Skeletal muscle satellite cell (primary cell): Measurements from ENCODE around the gene IQCH.

ENCODE experiments used
- H3K27me3 ChIP-seq: 2 replicates; pipeline ENCODE4 v1.7.0; 2013; ENCODE audit warnings: low read length; ENCODE audit not compliant: control insufficient read depth, insufficient read depth
- H3K36me3 ChIP-seq: 2 replicates; pipeline ENCODE4 v1.7.0; 2013; ENCODE audit warnings: mild to moderate bottlenecking, control low read depth, low read length; ENCODE audit not compliant: insufficient read depth
- H3K4me1 ChIP-seq: 2 replicates; pipeline ENCODE4 v1.7.0; 2013; ENCODE audit warnings: low read length; ENCODE audit not compliant: control insufficient read depth, insufficient read depth
- H3K4me2 ChIP-seq: 2 replicates; pipeline ENCODE4 v1.7.0; 2013; ENCODE audit warnings: mild to moderate bottlenecking, low read length
- H3K4me3 ChIP-seq: 2 replicates; pipeline ENCODE4 v1.7.0; 2013; ENCODE audit warnings: low read length
- H3K9ac ChIP-seq: 2 replicates; pipeline ENCODE4 v1.7.0; 2013; ENCODE audit warnings: mild to moderate bottlenecking, low read depth, low read length, moderate library complexity
- H3K9me3 ChIP-seq: replicated peaks from 2 replicates; pipeline ENCODE4 v1.7.0; 2013; ENCODE audit warnings: mild to moderate bottlenecking, control low read depth, low read length

The IQCH gene

GRCh38 chr15:67548862-67549651 is 294.5 kb downstream of the IQCH start:
- Histone ChIP-seq H3K27me3 (no peaks in the 10 kb centered on the region), H3K4me1 (peaks cover 15% of the 10 kb centered on the region), H3K9me3 (no peaks in the 10 kb centered on the region), H3K4me3 (no peak overlapping the region), H3K4me2 (peak overlapping the region; percentile 30), H3K36me3 (peaks cover 2% of the 10 kb centered on the region), H3K9ac (no peak overlapping the region)

- H3K4me1 ChIP-seq = peaks cover 15% of the 10 kb centered on the region
- H3K4me2 ChIP-seq = no peak overlapping the region
- no peaks in the 10 kb centered on the region for H3K27me3 ChIP-seq
- H3K9ac ChIP-seq = no peak overlapping the region
- H3K9me3 ChIP-seq = no peaks in the 10 kb centered on the region
- peaks cover 2% of the 10 kb centered on the region for H3K36me3 ChIP-seq
- H3K4me3 ChIP-seq = no peak overlapping the region
These were observed 295.1 kb downstream of the IQCH start for GRCh38 chr15:67549736-67550135.

- no peak overlapping the region for H3K9ac ChIP-seq
- H3K4me3 ChIP-seq = no peak overlapping the region
- H3K4me2 ChIP-seq = no peak overlapping the region
- H3K27me3 ChIP-seq = no peaks in the 10 kb centered on the region
- no peaks in the 10 kb centered on the region for H3K9me3 ChIP-seq
- peaks cover 15% of the 10 kb centered on the region for H3K4me1 ChIP-seq
- H3K36me3 ChIP-seq = no peaks in the 10 kb centered on the region
These were observed 295.9 kb downstream of the IQCH start for GRCh38 chr15:67550522-67550921.

GRCh38 chr15:67551207-67551743 is 296.7 kb downstream of the IQCH start:
- Histone ChIP-seq H3K27me3 (no peaks in the 10 kb centered on the region), H3K4me3 (no peak overlapping the region), H3K4me2 (no peak overlapping the region), H3K4me1 (peaks cover 15% of the 10 kb centered on the region), H3K36me3 (no peaks in the 10 kb centered on the region), H3K9ac (no peak overlapping the region), H3K9me3 (no peaks in the 10 kb centered on the region)
